Inflammatory macrophage treated with lipopolysaccharide for 4 hours (primary cell): ENCODE results near the gene ARHGEF11.
A peak's percentile ranks its signal among the peaks of the same experiment; 100 is the strongest.

Experiments
- DNase-seq: peaks from one replicate; pipeline ENCODE4 v3.0.0-alpha.2; 2020

The ARHGEF11 gene

DNA sequence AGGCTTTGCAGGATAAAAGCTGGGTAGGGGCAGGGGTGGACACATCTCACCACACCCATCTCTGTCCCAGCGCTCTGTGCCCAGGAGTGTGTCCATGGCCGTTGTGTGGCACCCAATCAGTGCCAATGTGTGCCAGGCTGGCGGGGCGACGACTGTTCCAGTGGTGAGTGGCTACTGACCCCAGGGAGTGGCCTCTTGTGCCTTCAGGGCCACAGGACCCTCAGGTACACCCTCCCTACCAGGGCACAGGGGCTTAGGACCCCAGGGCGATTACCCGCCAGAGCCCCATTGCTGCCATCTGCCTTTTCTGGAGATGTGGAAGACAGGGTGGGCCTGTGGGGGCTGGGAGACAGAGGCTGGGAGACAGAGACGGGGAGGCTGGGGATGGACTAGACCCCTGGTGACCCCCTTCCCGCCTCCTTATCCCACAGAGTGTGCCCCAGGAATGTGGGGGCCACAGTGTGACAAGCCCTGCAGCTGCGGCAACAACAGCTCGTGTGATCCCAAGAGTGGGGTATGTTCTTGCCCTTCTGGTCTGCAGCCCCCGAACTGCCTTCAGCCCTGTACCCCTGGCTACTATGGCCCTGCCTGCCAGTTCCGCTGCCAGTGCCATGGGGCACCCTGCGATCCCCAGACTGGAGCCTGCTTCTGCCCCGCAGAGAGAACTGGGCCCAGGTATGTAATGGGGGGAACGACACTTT lies 139.2 kb downstream of the ARHGEF11 start:
- DNase-seq, result no peak

DNA sequence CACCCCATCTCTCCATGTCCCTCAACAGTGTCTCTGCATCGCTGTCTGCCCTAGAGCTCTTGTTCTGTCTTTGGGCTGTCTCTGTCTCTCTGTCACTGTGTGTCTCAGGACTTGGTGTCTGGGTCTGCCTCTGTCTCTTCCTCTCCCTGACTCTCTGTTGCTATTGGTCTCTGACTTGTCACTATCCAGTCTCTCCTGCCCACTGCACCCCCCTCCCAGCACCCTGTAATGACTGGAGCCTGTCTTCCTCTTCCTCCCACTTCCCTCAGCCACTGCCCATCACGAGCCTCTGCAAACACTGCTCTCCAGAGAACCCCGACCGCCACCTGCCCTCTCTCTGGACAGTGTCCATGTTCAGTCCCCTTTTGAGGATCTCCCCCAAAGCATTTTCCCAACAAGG lies 139.9 kb downstream of the ARHGEF11 start:
- DNase-seq, result peak; percentile 54

GRCh38 chr1:156905176-156905575 lies 140.4 kb downstream of the ARHGEF11 start:
- DNase-seq, result no peak

- no peak for DNase-seq
These were observed 141.2 kb downstream of the ARHGEF11 start for GRCh38 chr1:156904187-156904959.

GRCh38 chr1:156903328-156904091 lies 142.0 kb downstream of the ARHGEF11 start:
- no peak for DNase-seq

- no peak for DNase-seq
These were observed 143.3 kb downstream of the ARHGEF11 start for GRCh38 chr1:156901966-156902915.

DNA sequence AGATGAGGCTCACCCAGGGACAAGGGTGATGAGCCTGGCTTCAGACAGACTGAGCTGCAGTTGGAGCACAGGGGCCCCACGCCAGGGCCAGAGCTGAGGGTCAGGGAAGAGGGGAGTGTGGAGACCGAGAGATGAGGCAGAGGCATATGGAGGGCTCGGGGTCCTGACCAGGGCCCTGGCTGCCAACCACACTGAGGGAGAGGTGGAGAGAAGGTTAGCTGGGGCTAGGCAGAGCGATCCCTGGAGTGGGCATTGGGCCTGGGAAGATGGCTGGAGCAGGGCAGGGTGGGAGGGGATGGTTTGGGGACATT lies 144.0 kb downstream of the ARHGEF11 start:
- no peak for DNase-seq

DNA sequence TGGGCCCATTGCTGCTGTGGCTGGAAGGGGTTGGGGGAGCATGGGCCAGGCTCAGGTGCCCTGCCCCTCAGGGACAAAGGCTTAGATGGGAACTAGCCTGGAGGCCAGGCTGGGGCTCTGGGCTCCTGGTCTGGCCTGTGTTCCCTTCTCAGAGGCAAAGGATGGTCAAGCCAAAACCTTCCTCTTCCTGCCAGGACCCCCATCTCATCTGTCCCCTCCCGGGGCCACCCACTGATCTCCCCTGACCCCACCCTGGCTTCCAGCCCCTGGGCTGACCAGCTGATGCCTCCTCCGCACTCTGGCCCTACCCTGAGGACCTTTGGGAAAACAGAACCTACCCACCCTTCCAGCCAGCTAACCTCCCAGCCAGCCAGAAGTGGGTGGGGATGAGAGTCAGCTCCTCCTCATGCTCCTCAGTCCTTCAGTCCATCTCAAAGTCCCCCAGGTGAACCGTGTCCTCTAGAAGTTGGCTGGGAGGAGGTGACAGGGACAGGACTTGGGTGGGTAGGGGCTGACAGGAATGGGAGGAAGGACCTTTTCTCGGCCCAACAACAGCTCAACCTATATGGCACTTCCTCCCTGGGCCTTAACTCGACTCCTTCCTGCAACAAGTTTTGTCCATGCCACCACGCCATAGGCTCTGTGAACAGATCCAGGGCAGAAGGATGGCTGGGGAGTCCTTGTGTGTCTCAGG lies 144.5 kb downstream of the ARHGEF11 start:
- DNase-seq, result no peak

GRCh38 chr1:156899956-156900718 lies 145.4 kb downstream of the ARHGEF11 start:
- no peak for DNase-seq

DNA sequence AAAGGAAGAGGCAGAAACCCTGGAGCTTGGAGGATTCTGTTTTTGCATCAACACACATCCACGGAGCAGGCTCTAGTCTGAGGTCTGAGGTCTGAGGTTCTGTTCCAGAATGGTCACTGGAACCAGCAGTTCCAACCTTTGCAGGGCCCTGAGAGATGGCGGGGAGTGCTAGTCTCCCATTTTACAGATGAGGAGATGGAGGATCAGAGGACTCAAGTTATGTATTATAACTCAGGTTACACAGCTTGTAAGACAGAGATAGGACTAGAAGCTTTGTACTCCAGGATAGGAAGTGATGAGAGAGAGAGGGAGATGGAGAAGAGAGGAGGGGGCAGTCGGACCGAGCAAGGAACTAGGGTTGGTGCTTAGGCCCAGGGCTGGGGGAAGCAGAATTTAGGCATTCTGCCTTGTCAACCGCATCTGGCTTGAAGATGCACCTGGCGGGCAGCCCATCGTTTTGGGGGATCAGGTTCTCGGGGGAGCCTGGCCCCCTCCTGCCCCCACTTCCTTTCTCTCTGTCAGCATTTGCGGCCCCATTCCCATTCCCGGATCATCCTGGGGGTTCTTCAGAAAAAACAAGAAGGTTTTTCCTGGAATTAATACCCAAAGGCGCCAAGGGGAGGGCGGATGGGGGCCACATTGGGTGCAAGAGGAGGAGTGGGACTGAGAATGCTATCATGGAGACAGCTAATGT lies 146.4 kb downstream of the ARHGEF11 start:
- no peak for DNase-seq

- DNase-seq, result no peak
These were observed 147.4 kb downstream of the ARHGEF11 start for GRCh38 chr1:156898161-156898566.

GRCh38 chr1:156897078-156897825 lies 148.3 kb downstream of the ARHGEF11 start:
- DNase-seq, result no peak

GRCh38 chr1:156896490-156897033 lies 149.0 kb downstream of the ARHGEF11 start:
- no peak for DNase-seq

GRCh38 chr1:156895927-156896326 lies 149.6 kb downstream of the ARHGEF11 start:
- DNase-seq, result no peak

DNA sequence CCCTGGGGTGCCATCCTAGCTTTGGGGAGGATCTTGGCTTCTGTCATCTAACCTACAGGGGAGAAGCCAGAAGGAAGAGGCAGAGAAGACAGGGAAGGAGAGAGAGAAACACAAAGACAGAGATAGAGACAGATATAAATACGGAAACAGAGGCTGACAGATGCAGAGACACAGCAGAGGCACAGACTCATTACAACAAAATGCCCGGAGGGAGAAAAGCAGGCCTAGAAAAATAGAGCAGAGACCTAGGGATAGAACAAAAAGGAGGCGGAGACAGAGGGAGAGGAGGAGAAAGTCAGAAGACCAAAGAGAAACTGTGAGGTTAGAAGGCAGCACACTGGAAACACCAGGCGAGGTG lies 150.1 kb downstream of the ARHGEF11 start:
- DNase-seq, result no peak

- DNase-seq, result no peak
These were observed 150.7 kb downstream of the ARHGEF11 start for GRCh38 chr1:156894711-156895454.

- no peak for DNase-seq
These were observed 151.5 kb downstream of the ARHGEF11 start for GRCh38 chr1:156894001-156894400.

- DNase-seq, result no peak
These were observed 152.2 kb downstream of the ARHGEF11 start, which contains the start of gene PEAR1 for GRCh38 chr1:156893048-156893953. PEAR1 (plus strand) TSS chr1:156893718; CDS start chr1:156903927, 10,209 bp downstream.
